ENCODE measurements around the gene ADISSP. TPM values are rescaled to one million over a fixed set of nuclear protein-coding genes. Genes with fewer than 3 reads are reported as not detected.

ADISSP gene
- total and polyA plus RNA-seq, 2 donors (not counting 3 experiments of a cell fraction or from before 2014, with no cell fraction given): 55.0 to 67.5 TPM

DNA sequence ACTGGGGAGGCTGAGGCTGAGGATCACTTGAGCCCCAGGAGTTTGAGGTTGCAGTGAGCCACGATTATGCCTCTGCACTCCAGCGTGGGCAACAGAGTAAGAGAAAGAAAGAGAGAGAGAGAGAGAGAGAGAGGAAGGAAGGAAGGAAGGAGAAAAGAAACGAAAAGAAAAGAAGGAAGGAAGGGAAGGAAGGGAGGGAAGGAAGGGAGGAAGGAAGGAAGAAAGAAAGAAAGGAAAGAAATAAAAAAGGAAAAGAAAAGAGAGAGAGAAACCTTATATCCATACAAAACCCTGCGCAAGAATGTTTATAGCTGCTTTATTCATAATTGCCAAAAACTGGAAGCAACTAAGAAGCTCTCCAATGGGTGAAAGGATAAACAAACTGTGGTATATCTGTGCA is 43.2 kb downstream of the ADISSP start:
- CTCF ChIA-PET: interaction anchor here (1.2 to 2.1 kb wide), 4 partner anchors 9 to 28 kb away, joined by 3 to 9 read pairs (median 4); no protein-coding TSS in a partner anchor
- no peak for FAIRE-seq
- no peaks in the 10 kb centered on the region for H3K79me2 ChIP-seq (ENCODE audit: control insufficient read depth, insufficient read depth, low read length)
- POLR2A ChIA-PET: no interaction called here
- no peaks in the 10 kb centered on the region for H3K36me3 ChIP-seq (ENCODE audit: control insufficient read depth in 2 of 2, extremely low read depth in 1 of 2, insufficient read depth in 2 of 2, low read length in 2 of 2)
- TF ChIP-seq, protein P1, sequence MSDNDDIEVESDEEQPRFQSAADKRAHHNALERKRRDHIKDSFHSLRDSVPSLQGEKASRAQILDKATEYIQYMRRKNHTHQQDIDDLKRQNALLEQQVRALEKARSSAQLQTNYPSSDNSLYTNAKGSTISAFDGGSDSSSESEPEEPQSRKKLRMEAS (IDR thresholded peaks at IDR 0.05; ENCODE audit: insufficient read depth, insufficient read length): no peak
- no peak for TF ChIP-seq MYC (IDR thresholded peaks at IDR 0.05; ENCODE audit: low read depth, low read length)
- TF ChIP-seq POLR2A (IDR thresholded peaks at IDR 0.05; ENCODE audit: low read depth, low read length): no peak
- no peak for TF ChIP-seq JUN (IDR thresholded peaks at IDR 0.05; ENCODE audit: borderline replicate concordance, insufficient read depth, insufficient read length, low read depth)
- TF ChIP-seq FOS (IDR thresholded peaks at IDR 0.05; ENCODE audit: borderline replicate concordance, insufficient read depth, low read length): no peak
- TF ChIP-seq GATA2 (IDR thresholded peaks at IDR 0.05; ENCODE audit: insufficient read depth, insufficient read length, low read depth, low read length): no peak
- TF ChIP-seq EZH2 (IDR thresholded peaks at IDR 0.05; ENCODE audit: borderline replicate concordance, low read depth, low read length, severe bottlenecking): no peak
- TF ChIP-seq, protein P2, sequence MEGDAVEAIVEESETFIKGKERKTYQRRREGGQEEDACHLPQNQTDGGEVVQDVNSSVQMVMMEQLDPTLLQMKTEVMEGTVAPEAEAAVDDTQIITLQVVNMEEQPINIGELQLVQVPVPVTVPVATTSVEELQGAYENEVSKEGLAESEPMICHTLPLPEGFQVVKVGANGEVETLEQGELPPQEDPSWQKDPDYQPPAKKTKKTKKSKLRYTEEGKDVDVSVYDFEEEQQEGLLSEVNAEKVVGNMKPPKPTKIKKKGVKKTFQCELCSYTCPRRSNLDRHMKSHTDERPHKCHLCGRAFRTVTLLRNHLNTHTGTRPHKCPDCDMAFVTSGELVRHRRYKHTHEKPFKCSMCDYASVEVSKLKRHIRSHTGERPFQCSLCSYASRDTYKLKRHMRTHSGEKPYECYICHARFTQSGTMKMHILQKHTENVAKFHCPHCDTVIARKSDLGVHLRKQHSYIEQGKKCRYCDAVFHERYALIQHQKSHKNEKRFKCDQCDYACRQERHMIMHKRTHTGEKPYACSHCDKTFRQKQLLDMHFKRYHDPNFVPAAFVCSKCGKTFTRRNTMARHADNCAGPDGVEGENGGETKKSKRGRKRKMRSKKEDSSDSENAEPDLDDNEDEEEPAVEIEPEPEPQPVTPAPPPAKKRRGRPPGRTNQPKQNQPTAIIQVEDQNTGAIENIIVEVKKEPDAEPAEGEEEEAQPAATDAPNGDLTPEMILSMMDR (IDR thresholded peaks at IDR 0.05; ENCODE audit: extremely low read depth in 1 of 2, insufficient read depth in 1 of 2, low read depth in 1 of 2, low read length in 2 of 2): no peak
- no peak for TF ChIP-seq POLR2AphosphoS5 (IDR thresholded peaks at IDR 0.05; ENCODE audit: insufficient read depth, low read depth, low read length)
- no peak overlapping the region for H3K4me3 ChIP-seq (replicated peaks in 1 of 3; ENCODE audit: insufficient read depth in 1 of 3, low read depth in 1 of 3, low read length in 3 of 3)
- dilution Hi-C loops (cut with MboI; ENCODE audit: extremely low pct_ligation_motif_present, low sequenced_read_pairs): no loop called here
- H3K4me1 ChIP-seq (ENCODE audit: control insufficient read depth, extremely low read depth, insufficient read depth, low read length): no peaks in the 10 kb centered on the region
- no TSS peak for BruUV-seq (replicated peaks)
- H3K9ac ChIP-seq (replicated peaks; ENCODE audit: extremely low read depth, insufficient read depth, low read length): no peak overlapping the region
- H3K9me1 ChIP-seq (replicated peaks; ENCODE audit: control insufficient read depth, extremely low read depth, insufficient read depth, low read length): no peaks in the 10 kb centered on the region
- H3K27ac ChIP-seq (ENCODE audit: insufficient read depth, low read depth, low read length): no peak overlapping the region
- intact Hi-C loops (cut with micrococcal nuclease): no loop called here
- H3K27me3 ChIP-seq (ENCODE audit: control insufficient read depth in 2 of 2, insufficient read depth in 2 of 2, low read length in 2 of 2): peaks cover 12% of the 10 kb centered on the region in 2 experiments
- H2AFZ ChIP-seq (ENCODE audit: low read depth, low read length): no peak overlapping the region
- H4K20me1 ChIP-seq (replicated peaks; ENCODE audit: control insufficient read depth, extremely low read depth, insufficient read depth, low read length): no peaks in the 10 kb centered on the region
- no peaks in the 10 kb centered on the region for H3K9me3 ChIP-seq (replicated peaks; ENCODE audit: control insufficient read depth, insufficient read depth, low read length)
- no peak overlapping the region for H3K4me2 ChIP-seq (ENCODE audit: insufficient read depth, low read length)
- DNase-seq (ENCODE audit: low read depth, low spot score): no peak

Data from endothelial cell of umbilical vein (primary cell).